Cardiac fibroblast (primary cell): ENCODE results near the gene FUOM.

Source experiments
- DNase-seq, 2 donors: peaks; one replicate each; pipeline versions ENCODE4 v3.0.0 to v3.0.0-alpha.2; 2010; ENCODE audit warnings: low read depth in 2 of 2
- H3K4me3 ChIP-seq, 2 donors: replicated peaks in 1 of 2; 1 replicate in 1 of 2; 2 replicates in 1 of 2; pipeline ENCODE4 v1.5.1; 2011; ENCODE audit warnings: low read depth in 2 of 2, low read length in 2 of 2, mild to moderate bottlenecking in 2 of 2, moderate library complexity in 1 of 2
- CTCF ChIP-seq: IDR thresholded peaks from one replicate; pipeline ENCODE4 v1.5.1; 2011; ENCODE audit warnings: low read depth, mild to moderate bottlenecking, low read length, inconsistent platforms

The FUOM gene

GRCh38 chr10:133306941-133307379 lies 50.9 kb downstream of the FUOM start:
- H3K4me3 ChIP-seq: no peak overlapping the region
- DNase-seq: no peak
- no peak for TF ChIP-seq CTCF

GRCh38 chr10:133306097-133306476 lies 51.7 kb downstream of the FUOM start:
- no peak overlapping the region for H3K4me3 ChIP-seq
- no peak for TF ChIP-seq CTCF
- DNase-seq: no peak
